ENCODE results near the gene TSSC4.

DNA sequence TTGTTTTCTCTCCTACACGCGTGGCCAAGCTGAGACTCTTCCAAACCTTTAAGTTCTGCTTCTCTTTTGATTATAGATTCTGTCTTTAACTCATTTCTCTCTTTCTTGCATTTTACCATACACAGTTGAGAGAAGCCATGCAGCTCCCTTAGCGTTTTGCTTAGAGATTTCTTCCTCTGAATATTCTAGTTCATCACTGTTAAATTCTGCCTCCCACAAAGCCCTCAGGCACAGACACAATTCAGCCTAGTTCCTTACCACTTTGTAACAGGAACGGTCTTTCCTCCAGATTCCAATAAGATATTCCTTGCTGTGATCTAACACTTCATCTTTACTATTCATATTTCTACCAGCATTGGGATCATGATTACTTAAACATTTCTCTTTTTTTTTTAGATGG is 48.1 kb upstream of the TSSC4 start:
- no peak for TF ChIP-seq CTCF (IDR thresholded peaks at IDR 0.05)
- TF ChIP-seq POLR2AphosphoS5 (IDR thresholded peaks at IDR 0.05) = no peak
